NCI-H146 (cell line): ENCODE data around the gene WDR59.
"Not testable (repeated sequence)": the region's sequence is repeated elsewhere in the genome, so short reads cannot be mapped to it uniquely, and the experiment has no call there.

Experiments
- DNase-seq: peaks from one replicate; lab custom pipeline; 2025; lab: John Stamatoyannopoulos, UW

The WDR59 gene

GRCh38 chr16:74984529-74985296, at the start of gene WDR59:
Gene WDR59 (minus strand): TSS chr16:74985123. CDS start chr16:74985017, 106 bp downstream.
- DNase-seq = peak; percentile 99

- DNase-seq = no peak
Observed at GRCh38 chr16:75032655-75033054, 47.7 kb upstream of the WDR59 start.

GRCh38 chr16:75029854-75030253, 44.9 kb upstream of the WDR59 start:
- no peak for DNase-seq

GRCh38 chr16:75028544-75029135, 43.7 kb upstream of the WDR59 start:
- DNase-seq = no peak

GRCh38 chr16:75027520-75028300, 42.8 kb upstream of the WDR59 start:
- no peak for DNase-seq

GRCh38 chr16:75026892-75027391, 42.0 kb upstream of the WDR59 start:
- DNase-seq = no peak

- DNase-seq = not testable (repeated sequence)
Observed at GRCh38 chr16:75026239-75026891, 41.4 kb upstream of the WDR59 start.

GRCh38 chr16:75025761-75026160, 40.8 kb upstream of the WDR59 start:
- DNase-seq = no peak

- DNase-seq = no peak
Observed at GRCh38 chr16:75024594-75024993, 39.7 kb upstream of the WDR59 start.

- DNase-seq = no peak
Observed at GRCh38 chr16:75024182-75024581, 39.3 kb upstream of the WDR59 start.

GRCh38 chr16:75023009-75023408, 38.1 kb upstream of the WDR59 start:
- no peak for DNase-seq

GRCh38 chr16:75022567-75022966, 37.6 kb upstream of the WDR59 start:
- DNase-seq = no peak

- no peak for DNase-seq
Observed at GRCh38 chr16:75021410-75021809, 36.5 kb upstream of the WDR59 start.

GRCh38 chr16:75019586-75019985, 34.7 kb upstream of the WDR59 start:
- no peak for DNase-seq

GRCh38 chr16:75019007-75019406, 34.1 kb upstream of the WDR59 start:
- no peak for DNase-seq

- DNase-seq = peak; percentile 4
Observed at GRCh38 chr16:75017670-75018525, 33.0 kb upstream of the WDR59 start.

- not testable (repeated sequence) for DNase-seq
Observed at GRCh38 chr16:75016451-75017081, 31.6 kb upstream of the WDR59 start.

GRCh38 chr16:75014318-75014717, 29.4 kb upstream of the WDR59 start:
- DNase-seq = no peak

- not testable (repeated sequence) for DNase-seq
Observed at GRCh38 chr16:75013123-75013522, 28.2 kb upstream of the WDR59 start.

GRCh38 chr16:75012380-75013081, 27.6 kb upstream of the WDR59 start:
- no peak for DNase-seq
